ENCODE measurements around the gene CALD1.
A peak's percentile ranks its signal among the peaks of the same experiment; 100 is the strongest.

CALD1 gene

DNA sequence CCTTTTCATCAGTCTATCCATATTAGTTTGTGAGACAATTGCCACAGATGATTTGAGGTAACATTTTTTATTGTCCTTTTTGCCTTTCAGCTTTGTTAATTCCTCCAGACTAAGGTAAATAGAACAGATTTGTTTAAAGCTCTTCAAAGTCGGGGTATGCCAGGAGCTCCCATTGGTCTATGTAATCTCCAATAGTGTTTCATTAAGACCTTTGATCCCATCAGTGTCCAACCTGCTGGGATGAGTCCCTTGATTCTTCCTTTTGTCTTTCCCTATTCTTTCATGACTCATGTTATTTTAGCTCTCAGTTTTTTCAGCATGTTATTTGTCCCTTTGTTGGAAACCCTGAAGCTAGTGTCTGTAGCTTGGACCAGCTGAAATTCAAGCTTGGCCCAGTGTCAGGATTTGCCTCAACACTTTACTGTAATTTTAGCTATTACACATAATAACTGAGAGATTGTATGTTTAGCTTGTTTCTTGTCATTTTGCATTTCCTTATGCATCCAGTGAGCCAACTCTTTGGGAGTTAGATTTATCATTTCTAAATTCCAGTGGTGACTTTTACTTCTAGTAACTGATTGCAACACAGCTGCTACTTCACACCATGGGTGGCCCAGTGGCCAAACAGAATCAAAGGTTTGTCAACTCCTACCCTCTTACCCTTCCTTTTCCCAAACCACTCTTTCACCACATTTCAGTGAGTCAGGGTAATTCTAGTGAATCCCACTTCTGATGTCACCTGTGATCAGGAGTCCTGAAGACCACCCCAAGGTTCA, 222.1 kb downstream of the CALD1 start:
- H3K4me3 ChIP-seq (ENCODE audit: control insufficient read depth, low read depth, low read length), result no peak overlapping the region
- TF ChIP-seq, protein P1, sequence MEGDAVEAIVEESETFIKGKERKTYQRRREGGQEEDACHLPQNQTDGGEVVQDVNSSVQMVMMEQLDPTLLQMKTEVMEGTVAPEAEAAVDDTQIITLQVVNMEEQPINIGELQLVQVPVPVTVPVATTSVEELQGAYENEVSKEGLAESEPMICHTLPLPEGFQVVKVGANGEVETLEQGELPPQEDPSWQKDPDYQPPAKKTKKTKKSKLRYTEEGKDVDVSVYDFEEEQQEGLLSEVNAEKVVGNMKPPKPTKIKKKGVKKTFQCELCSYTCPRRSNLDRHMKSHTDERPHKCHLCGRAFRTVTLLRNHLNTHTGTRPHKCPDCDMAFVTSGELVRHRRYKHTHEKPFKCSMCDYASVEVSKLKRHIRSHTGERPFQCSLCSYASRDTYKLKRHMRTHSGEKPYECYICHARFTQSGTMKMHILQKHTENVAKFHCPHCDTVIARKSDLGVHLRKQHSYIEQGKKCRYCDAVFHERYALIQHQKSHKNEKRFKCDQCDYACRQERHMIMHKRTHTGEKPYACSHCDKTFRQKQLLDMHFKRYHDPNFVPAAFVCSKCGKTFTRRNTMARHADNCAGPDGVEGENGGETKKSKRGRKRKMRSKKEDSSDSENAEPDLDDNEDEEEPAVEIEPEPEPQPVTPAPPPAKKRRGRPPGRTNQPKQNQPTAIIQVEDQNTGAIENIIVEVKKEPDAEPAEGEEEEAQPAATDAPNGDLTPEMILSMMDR (conservative IDR thresholded peaks at IDR 0.05; ENCODE audit: control insufficient read depth, insufficient read depth, low read depth, low read length), result no peak
- peak; percentile 47 for DNase-seq (ENCODE audit: low read depth)

GRCh38 chr7:135012229-135012628, 232.8 kb downstream of the CALD1 start:
- H3K4me3 ChIP-seq (ENCODE audit: control insufficient read depth, low read depth, low read length), result no peak overlapping the region
- TF ChIP-seq, protein P1 (conservative IDR thresholded peaks at IDR 0.05; ENCODE audit: control insufficient read depth, insufficient read depth, low read depth, low read length), result no peak
- DNase-seq (ENCODE audit: low read depth), result no peak

All from fibroblast of mammary gland (primary cell).